Lower leg skin (tissue), 3 donors: Measurements from ENCODE around the gene USP3.

Experiments
- CTCF ChIP-seq, 3 donors: fragments of 450-650 bp; IDR thresholded peaks; one replicate each; pipeline ENCODE4 v1.5.1; 2016; ENCODE audit warnings: antibody characterized with exemption in 3 of 3, mild to moderate bottlenecking in 3 of 3, moderate library complexity in 2 of 3
- POLR2A ChIP-seq, 2 donors: fragments of 450-650 bp; IDR thresholded peaks; one replicate each; pipeline ENCODE4 v1.6.1; 2016 to 2017; ENCODE audit warnings: antibody characterized with exemption in 2 of 2, mild to moderate bottlenecking in 1 of 2, moderate library complexity in 1 of 2

GRCh38 chr15:63502843-63503738 is 1.3 kb upstream of the USP3 start:
- TF ChIP-seq CTCF (IDR thresholded peaks at IDR 0.05): no peak
- TF ChIP-seq POLR2A (IDR thresholded peaks at IDR 0.05): no peak
